ENCODE data around the gene NRP2. TPM values are rescaled to one million over a fixed set of nuclear protein-coding genes. Genes with fewer than 3 reads are reported as not detected.

The NRP2 gene
- total RNA-seq, 2 experiments from 2014 or later: 0.35 to 2.6 TPM

DNA sequence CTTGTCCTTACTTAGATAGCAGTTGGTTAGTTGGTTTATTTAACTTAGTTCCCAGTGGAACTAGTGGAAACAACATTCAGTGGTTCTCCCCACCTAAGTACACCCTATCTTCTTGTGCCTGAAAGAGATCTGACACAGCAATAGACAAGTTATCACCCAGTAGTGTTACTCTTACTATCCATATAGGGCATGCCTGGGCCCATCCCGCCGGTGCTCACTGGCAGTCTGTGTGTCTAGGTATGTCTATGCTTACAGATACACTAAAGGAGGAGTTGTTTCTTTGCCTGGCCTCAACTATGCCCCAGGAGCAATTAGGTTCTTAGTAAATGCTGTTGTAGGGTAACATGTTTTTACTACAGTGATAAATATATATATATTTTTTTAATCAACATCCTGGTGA, 12.0 kb upstream of the NRP2 start:
- no peaks in the 10 kb centered on the region for H4K20me1 ChIP-seq (ENCODE audit: insufficient read depth, low read length)
- no peak overlapping the region for H2AFZ ChIP-seq (ENCODE audit: low read length)
- ChIA-PET POLR2A (no interaction called here), CTCF (ENCODE audit: unreplicated experiment) (no interaction called here)
- no peaks in the 10 kb centered on the region for H3K9me2 ChIP-seq (ENCODE audit: insufficient read depth, low read length)
- H3K79me2 ChIP-seq (ENCODE audit: insufficient read depth, low read depth, low read length): no peaks in the 10 kb centered on the region
- H3K9me3 ChIP-seq (ENCODE audit: low read length): no peaks in the 10 kb centered on the region
- no peaks in the 10 kb centered on the region for H3K36me3 ChIP-seq (ENCODE audit: insufficient read depth, low read length)
- TF ChIP-seq, protein P1, sequence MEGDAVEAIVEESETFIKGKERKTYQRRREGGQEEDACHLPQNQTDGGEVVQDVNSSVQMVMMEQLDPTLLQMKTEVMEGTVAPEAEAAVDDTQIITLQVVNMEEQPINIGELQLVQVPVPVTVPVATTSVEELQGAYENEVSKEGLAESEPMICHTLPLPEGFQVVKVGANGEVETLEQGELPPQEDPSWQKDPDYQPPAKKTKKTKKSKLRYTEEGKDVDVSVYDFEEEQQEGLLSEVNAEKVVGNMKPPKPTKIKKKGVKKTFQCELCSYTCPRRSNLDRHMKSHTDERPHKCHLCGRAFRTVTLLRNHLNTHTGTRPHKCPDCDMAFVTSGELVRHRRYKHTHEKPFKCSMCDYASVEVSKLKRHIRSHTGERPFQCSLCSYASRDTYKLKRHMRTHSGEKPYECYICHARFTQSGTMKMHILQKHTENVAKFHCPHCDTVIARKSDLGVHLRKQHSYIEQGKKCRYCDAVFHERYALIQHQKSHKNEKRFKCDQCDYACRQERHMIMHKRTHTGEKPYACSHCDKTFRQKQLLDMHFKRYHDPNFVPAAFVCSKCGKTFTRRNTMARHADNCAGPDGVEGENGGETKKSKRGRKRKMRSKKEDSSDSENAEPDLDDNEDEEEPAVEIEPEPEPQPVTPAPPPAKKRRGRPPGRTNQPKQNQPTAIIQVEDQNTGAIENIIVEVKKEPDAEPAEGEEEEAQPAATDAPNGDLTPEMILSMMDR (conservative IDR thresholded peaks at IDR 0.05; ENCODE audit: low read length): no peak
- TF ChIP-seq EZH2phosphoT487 (IDR thresholded peaks at IDR 0.05; ENCODE audit: borderline replicate concordance, low read depth, low read length): no peak
- H3K4me2 ChIP-seq (ENCODE audit: low read length): no peak overlapping the region
- H3K4me1 ChIP-seq (ENCODE audit: insufficient read depth, low read length, poor library complexity, severe bottlenecking): no peaks in the 10 kb centered on the region
- no peak overlapping the region for H3K27ac ChIP-seq (ENCODE audit: low read depth, low read length, poor library complexity, severe bottlenecking)
- intact Hi-C loops (cut with micrococcal nuclease; ENCODE audit: unreplicated experiment): no loop called here
- no peak overlapping the region for H3K4me3 ChIP-seq (ENCODE audit: low read depth, low read length, poor library complexity, severe bottlenecking)
- DNase-seq (ENCODE audit: low spot score): no peak
- no TSS peak for BruUV-seq (replicated peaks)

DNA sequence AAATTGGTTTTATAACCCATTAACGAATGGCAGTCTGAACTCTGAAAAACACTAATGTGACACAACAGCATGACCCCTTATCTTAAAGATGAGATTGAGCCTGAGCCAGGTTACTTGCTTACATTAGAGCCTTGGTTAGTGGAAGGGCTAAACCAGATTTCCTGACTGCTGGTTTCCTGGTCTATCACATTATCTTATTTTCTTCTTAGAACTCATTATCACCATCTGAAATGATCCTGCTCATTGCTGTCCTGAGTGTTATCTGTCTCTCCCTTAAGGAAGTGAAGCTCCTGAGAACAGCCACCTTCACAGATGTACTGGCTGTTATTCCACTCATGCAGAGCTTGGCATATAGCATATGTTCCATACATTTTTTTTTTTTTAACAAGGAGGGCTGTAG, 9.0 kb upstream of the NRP2 start:
- H4K20me1 ChIP-seq (ENCODE audit: insufficient read depth, low read length): no peaks in the 10 kb centered on the region
- no peak overlapping the region for H2AFZ ChIP-seq (ENCODE audit: low read length)
- no peak overlapping the region for H3K27ac ChIP-seq (ENCODE audit: low read depth, low read length, poor library complexity, severe bottlenecking)
- H3K9me2 ChIP-seq (ENCODE audit: insufficient read depth, low read length): no peaks in the 10 kb centered on the region
- no peaks in the 10 kb centered on the region for H3K79me2 ChIP-seq (ENCODE audit: insufficient read depth, low read depth, low read length)
- ChIA-PET CTCF (ENCODE audit: unreplicated experiment) (no interaction called here), POLR2A (no interaction called here)
- no peak overlapping the region for H3K4me3 ChIP-seq (ENCODE audit: low read depth, low read length, poor library complexity, severe bottlenecking)
- intact Hi-C loops (cut with micrococcal nuclease; ENCODE audit: unreplicated experiment): no loop called here
- TF ChIP-seq, protein P1 (conservative IDR thresholded peaks at IDR 0.05; ENCODE audit: low read length): no peak
- no peak for DNase-seq (ENCODE audit: low spot score)
- no peak overlapping the region for H3K4me2 ChIP-seq (ENCODE audit: low read length)
- H3K4me1 ChIP-seq (ENCODE audit: insufficient read depth, low read length, poor library complexity, severe bottlenecking): no peaks in the 10 kb centered on the region
- no TSS peak for BruUV-seq (replicated peaks)
- no peaks in the 10 kb centered on the region for H3K36me3 ChIP-seq (ENCODE audit: insufficient read depth, low read length)
- H3K9me3 ChIP-seq (ENCODE audit: low read length): no peaks in the 10 kb centered on the region

GRCh38 chr2:205675861-205676516, 6.3 kb upstream of the NRP2 start:
- H3K4me1 ChIP-seq (ENCODE audit: insufficient read depth, low read length, poor library complexity, severe bottlenecking): peaks cover 10% of the 10 kb centered on the region
- no TSS peak for BruUV-seq (replicated peaks)
- ChIA-PET POLR2A (interaction anchor here (0.6 to 1.1 kb wide), 3 partner anchors 44 to 352 kb away, joined by 3 to 8 read pairs (median 3); no protein-coding TSS in a partner anchor), CTCF (ENCODE audit: unreplicated experiment) (interaction anchor here (0.5 kb wide), 1 partner anchor 377 kb away, joined by 3 read pairs; no protein-coding TSS in a partner anchor)
- H3K4me3 ChIP-seq (ENCODE audit: low read depth, low read length, poor library complexity, severe bottlenecking): no peak overlapping the region
- intact Hi-C loops (cut with micrococcal nuclease; ENCODE audit: unreplicated experiment): loop anchor here (2.0 kb wide), 1 partner anchor 1351 kb away; no protein-coding TSS in a partner anchor
- peak; percentile 35 for DNase-seq (ENCODE audit: low spot score)
- H3K27ac ChIP-seq (ENCODE audit: low read depth, low read length, poor library complexity, severe bottlenecking): no peak overlapping the region
- H3K4me2 ChIP-seq (ENCODE audit: low read length): no peak overlapping the region
- H2AFZ ChIP-seq (ENCODE audit: low read length): no peak overlapping the region
- H3K36me3 ChIP-seq (ENCODE audit: insufficient read depth, low read length): no peaks in the 10 kb centered on the region
- no peak for TF ChIP-seq EZH2phosphoT487 (IDR thresholded peaks at IDR 0.05; ENCODE audit: borderline replicate concordance, low read depth, low read length)
- TF ChIP-seq, protein P1 (conservative IDR thresholded peaks at IDR 0.05; ENCODE audit: low read length): peak; percentile 92
- no peaks in the 10 kb centered on the region for H3K9me3 ChIP-seq (ENCODE audit: low read length)
- H3K79me2 ChIP-seq (ENCODE audit: insufficient read depth, low read depth, low read length): no peaks in the 10 kb centered on the region
- H3K9me2 ChIP-seq (ENCODE audit: insufficient read depth, low read length): no peaks in the 10 kb centered on the region
- no peaks in the 10 kb centered on the region for H4K20me1 ChIP-seq (ENCODE audit: insufficient read depth, low read length)
